IMR-90 (cell line): Measurements from ENCODE around the gene TOR1AIP2. TPM values are rescaled to one million over a fixed set of nuclear protein-coding genes. Genes with fewer than 3 reads are reported as not detected.

Source experiments
- ATAC-seq: fragments of 200-7000 bp; cut with Tn5 transposase; 2 replicates; pipeline ENCODE4 v1.9.1; 2020; ENCODE audit warnings: low read depth, mild to moderate bottlenecking, moderate library complexity
- BruUV-seq: library from RNA; stranded (reverse); fragments of 400-500 nt; replicated peaks from 2 replicates; lab custom pipeline; 2021; lab: Mats Ljungman, UMichigan
- CTCF ChIA-PET: fragments of 300-600 bp; formaldehyde crosslinking; extraction: SDS; loops from one replicate; lab custom pipeline; 2021; ENCODE audit warnings: antibody characterized with exemption; lab: Yijun Ruan, JAX
- POLR2A ChIA-PET: fragments of 300-600 bp; sonication (Branson Sonifier 250); formaldehyde crosslinking; loops from one replicate; lab custom pipeline; 2022; ENCODE audit warnings: antibody characterized with exemption; ENCODE audit not compliant: unreplicated experiment; lab: Charles Lee
- DNase-seq: peaks from one replicate; pipeline ENCODE4 v3.0.0; 2013
- H2AFZ ChIP-seq: replicated peaks from 2 replicates; pipeline ENCODE3; 2013; ENCODE audit warnings: low read length, mild to moderate bottlenecking; ENCODE audit not compliant: poor library complexity
- H2AK5ac ChIP-seq: 2 replicates; pipeline ENCODE4 v1.6.1; 2013; ENCODE audit warnings: low read depth, low read length, inconsistent platforms
- H2AK9ac ChIP-seq: replicated peaks from 2 replicates; pipeline ENCODE3; 2013; ENCODE audit warnings: mild to moderate bottlenecking, low read depth, low read length, moderate library complexity; ENCODE audit not compliant: poor library complexity
- H2BK120ac ChIP-seq: 2 replicates; pipeline ENCODE4 v1.6.1; 2013; ENCODE audit warnings: low read depth, low read length, inconsistent platforms
- H2BK15ac ChIP-seq: 3 replicates; pipeline ENCODE4 v1.6.1; 2013; ENCODE audit warnings: low read depth, low read length, inconsistent platforms
- H2BK20ac ChIP-seq: 2 replicates; pipeline ENCODE4 v1.6.1; 2013; ENCODE audit warnings: low read depth, mild to moderate bottlenecking, inconsistent platforms, low read length, moderate library complexity
- H2BK5ac ChIP-seq: 2 replicates; pipeline ENCODE4 v1.6.1; 2013; ENCODE audit warnings: mild to moderate bottlenecking, low read depth, low read length, inconsistent platforms; ENCODE audit not compliant: poor library complexity, severe bottlenecking
- H3K14ac ChIP-seq: replicated peaks from 2 replicates; pipeline ENCODE4 v1.6.1; 2013; ENCODE audit warnings: low read depth, low read length, inconsistent platforms
- H3K18ac ChIP-seq: 2 replicates; pipeline ENCODE4 v1.6.1; 2013; ENCODE audit warnings: low read depth, low read length, control low read depth
- H3K23ac ChIP-seq: 2 replicates; pipeline ENCODE4 v1.6.1; 2013; ENCODE audit warnings: low read depth, low read length, inconsistent platforms
- H3K27ac ChIP-seq: 2 replicates; pipeline ENCODE4 v1.5.1; 2013; ENCODE audit warnings: mild to moderate bottlenecking, control low read depth, low read length; ENCODE audit not compliant: insufficient read depth
- H3K27me3 ChIP-seq: 2 replicates; pipeline ENCODE4 v1.6.1; 2013; ENCODE audit warnings: low read length; ENCODE audit not compliant: control insufficient read depth, insufficient read depth
- H3K36me3 ChIP-seq: 2 replicates; pipeline ENCODE4 v1.6.1; 2013; ENCODE audit warnings: low read length, mixed read lengths; ENCODE audit not compliant: control insufficient read depth, insufficient read depth
- H3K4ac ChIP-seq: 2 replicates; pipeline ENCODE4 v1.6.1; 2013; ENCODE audit warnings: low read depth, low read length, inconsistent platforms
- H3K4me1 ChIP-seq: 2 replicates; pipeline ENCODE4 v1.6.1; 2013; ENCODE audit warnings: low read length, mixed read lengths; ENCODE audit not compliant: control insufficient read depth, insufficient read depth
- H3K4me2 ChIP-seq: 2 replicates; pipeline ENCODE4 v1.6.1; 2013; ENCODE audit warnings: low read depth, mild to moderate bottlenecking, control low read depth, low read length, moderate library complexity
- H3K4me3 ChIP-seq: 2 replicates; pipeline ENCODE4 v1.5.1; 2013; ENCODE audit warnings: low read depth, mild to moderate bottlenecking, control low read depth, low read length, moderate library complexity; ENCODE audit not compliant: insufficient read depth
- H3K56ac ChIP-seq: 2 replicates; pipeline ENCODE4 v1.6.1; 2013; ENCODE audit warnings: low read length, inconsistent platforms; ENCODE audit not compliant: insufficient read depth; ENCODE audit errors: extremely low read depth
- H3K79me1 ChIP-seq, 2 experiments: 2 replicates each; pipeline ENCODE4 v1.6.1; 2013; ENCODE audit warnings: low read length in 2 of 2, inconsistent platforms in 1 of 2, low read depth in 1 of 2
- H3K9ac ChIP-seq: 2 replicates; pipeline ENCODE4 v1.6.1; 2013; ENCODE audit warnings: low read depth, low read length, control low read depth
- H3K9me1 ChIP-seq: 2 replicates; pipeline ENCODE4 v1.6.1; 2013; ENCODE audit warnings: low read length, inconsistent platforms; ENCODE audit not compliant: insufficient read depth
- H3K9me3 ChIP-seq: 2 replicates; pipeline ENCODE4 v1.6.1; 2013; ENCODE audit warnings: low read length; ENCODE audit not compliant: control insufficient read depth, insufficient read depth
- H4K20me1 ChIP-seq: 2 replicates; pipeline ENCODE4 v1.6.1; 2013; ENCODE audit warnings: low read length, inconsistent platforms; ENCODE audit not compliant: insufficient read depth
- H4K5ac ChIP-seq: 2 replicates; pipeline ENCODE4 v1.6.1; 2013; ENCODE audit warnings: mild to moderate bottlenecking, low read depth, low read length, control low read depth
- H4K8ac ChIP-seq, 2 experiments: 2 replicates each; pipeline ENCODE4 v1.6.1; 2013; ENCODE audit warnings: low read depth in 2 of 2, low read length in 2 of 2, control low read depth in 1 of 2, inconsistent platforms in 1 of 2
- H4K91ac ChIP-seq: 2 replicates; pipeline ENCODE4 v1.6.1; 2013; ENCODE audit warnings: low read depth, low read length, inconsistent platforms; ENCODE audit not compliant: insufficient read depth
- BHLHE40 ChIP-seq: fragments of 150-350 bp; IDR thresholded peaks from 2 replicates; pipeline ENCODE4 v1.6.1; 2016; ENCODE audit warnings: mild to moderate bottlenecking, low read depth, low read length
- CEBPB ChIP-seq: IDR thresholded peaks from 2 replicates; pipeline ENCODE4 v1.6.1; 2012; ENCODE audit warnings: low read depth, low read length, improper control_type of control experiment
- CHD1 ChIP-seq: IDR thresholded peaks from 2 replicates; pipeline ENCODE4 v1.6.1; 2012; ENCODE audit warnings: low read depth, low read length, improper control_type of control experiment
- ELK1 ChIP-seq: fragments of 150-350 bp; IDR thresholded peaks from 2 replicates; pipeline ENCODE4 v1.6.1; 2016; ENCODE audit warnings: low read depth, mild to moderate bottlenecking, low read length, moderate library complexity, borderline replicate concordance
- FOS ChIP-seq: fragments of 150-350 bp; IDR thresholded peaks from 2 replicates; pipeline ENCODE4 v1.6.1; 2016; ENCODE audit warnings: low read depth, low read length
- MAFK ChIP-seq: IDR thresholded peaks from 2 replicates; pipeline ENCODE4 v1.6.1; 2012; ENCODE audit warnings: low read depth, low read length, improper control_type of control experiment
- MAZ ChIP-seq: IDR thresholded peaks from 2 replicates; pipeline ENCODE4 v1.6.1; 2012; ENCODE audit warnings: low read depth, mild to moderate bottlenecking, low read length, improper control_type of control experiment, moderate library complexity, borderline replicate concordance
- MXI1 ChIP-seq: IDR thresholded peaks from 2 replicates; pipeline ENCODE4 v1.6.1; 2012; ENCODE audit warnings: low read depth, mild to moderate bottlenecking, low read length, moderate library complexity, borderline replicate concordance
- NFE2L2 ChIP-seq: fragments of 150-350 bp; IDR thresholded peaks from 2 replicates; pipeline ENCODE4 v1.6.1; 2016; ENCODE audit warnings: low read depth, mild to moderate bottlenecking, low read length
- POLR2A ChIP-seq: IDR thresholded peaks from 2 replicates; pipeline ENCODE4 v1.6.1; 2012; ENCODE audit warnings: mild to moderate bottlenecking, low read depth, low read length
- RAD21 ChIP-seq: IDR thresholded peaks from 2 replicates; pipeline ENCODE4 v1.6.1; 2012; ENCODE audit warnings: low read length, improper control_type of control experiment
- RCOR1 ChIP-seq: IDR thresholded peaks from 2 replicates; pipeline ENCODE4 v1.6.1; 2012; ENCODE audit warnings: mild to moderate bottlenecking, low read length, improper control_type of control experiment; ENCODE audit not compliant: insufficient replicate concordance
- RFX5 ChIP-seq: IDR thresholded peaks from 2 replicates; pipeline ENCODE4 v1.8.0; 2012; ENCODE audit warnings: low read depth, mild to moderate bottlenecking, low read length, moderate library complexity
- SMC3 ChIP-seq: fragments of 150-350 bp; IDR thresholded peaks from 2 replicates; pipeline ENCODE4 v1.6.1; 2016; ENCODE audit warnings: low read depth, mild to moderate bottlenecking, antibody characterized with exemption, low read length, moderate library complexity
- WGBS, 2 experiments: methylation state at CpG; one replicate each; pipeline versions ENCODE4 v1.1.5 to v1.1.7; 2013; ENCODE audit warnings: missing lambda C conversion rate in 2 of 2; ENCODE audit not compliant: insufficient read length in 1 of 2; ENCODE audit errors: extremely low coverage in 2 of 2; 5-methylcytosine and 5-hydroxymethylcytosine counted together
- dilution Hi-C: fragments of 300-500 bp; cut with HindIII; formaldehyde crosslinking; loops from one replicate; pipeline ENCODE4 v1.14.3; 2018; ENCODE audit warnings: low sequenced_read_pairs; ENCODE audit not compliant: unreplicated experiment
- in situ Hi-C: fragments of 300-500 bp; cut with MboI; formaldehyde crosslinking; loops from 3 replicates; pipeline ENCODE4 v1.14.3; 2019; ENCODE audit warnings: low sequenced_read_pairs, inconsistent platforms, mixed read lengths
- intact Hi-C: fragments of 100-400 bp; cut with micrococcal nuclease; formaldehyde crosslinking; loops from 2 replicates; pipeline ENCODE4 v1.10.0; 2022
- polyA plus RNA-seq, 3 experiments: library from polyadenylated mRNA; depleted of rRNA; stranded (reverse); fragments of >200 nt; gene quantifications; 2 replicates each; pipeline ENCODE4 v1.2.3, GENCODE V29; 2012; ENCODE audit warnings: low replicate concordance in 1 of 3
- total RNA-seq: library from RNA; depleted of rRNA; stranded (reverse); fragments of >200 nt; gene quantifications from 2 replicates; pipeline ENCODE4 v1.2.3, GENCODE V29; 2012
- TF ChIP-seq, protein P1 (sequence below): conservative IDR thresholded peaks from 2 replicates; pipeline ENCODE4 v1.5.1; 2012; ENCODE audit warnings: mild to moderate bottlenecking, low read depth, low read length, improper control_type of control experiment
- TF ChIP-seq, protein P2 (sequence below): fragments of 150-350 bp; IDR thresholded peaks from 2 replicates; pipeline ENCODE4 v1.6.1; 2017; ENCODE audit warnings: mild to moderate bottlenecking, antibody characterized with exemption, low read length, low read depth

The TOR1AIP2 gene
- total and polyA plus RNA-seq, 2 of the 4 experiments (the other 2 are of a cell fraction) = 20.7 to 85.0 TPM

GRCh38 chr1:179853102-179853501 is 24.5 kb downstream of the TOR1AIP2 start:
- Histone ChIP-seq H3K14ac (no peak overlapping the region), H3K9ac (no peak overlapping the region), H2AK5ac (no peak overlapping the region), H4K5ac (no peak overlapping the region), H2BK5ac (no peak overlapping the region), H3K4ac (no peak overlapping the region), H3K18ac (no peak overlapping the region), H2AFZ (no peak overlapping the region), H3K4me2 (no peak overlapping the region), H3K9me1 (no peaks in the 10 kb centered on the region), H3K27ac (no peak overlapping the region), H4K8ac (no peak overlapping the region), H4K91ac (no peak overlapping the region), H3K56ac (no peak overlapping the region), H3K4me1 (no peaks in the 10 kb centered on the region), H3K23ac (no peak overlapping the region), H2BK15ac (no peak overlapping the region), H3K4me3 (no peak overlapping the region), H2AK9ac (no peak overlapping the region), H3K27me3 (no peaks in the 10 kb centered on the region), H2BK120ac (no peak overlapping the region), H4K20me1 (no peaks in the 10 kb centered on the region), H3K36me3 (peaks cover 33% of the 10 kb centered on the region), H2BK20ac (no peak overlapping the region), H3K9me3 (no peaks in the 10 kb centered on the region), H3K79me1 (peaks cover 2 to 6% of the 10 kb centered on the region in 2 experiments; a peak in 1 of 4 replicates)
- no CpG with 5 or more reads among the region's 1 CpG for WGBS, 2 experiments
- in situ Hi-C loops = loop anchor here (25.0 kb wide), 1 partner anchor 559 kb away; no protein-coding TSS in a partner anchor
- TF ChIP-seq ELK1 (no peak), CEBPB (no peak), MAZ (no peak), FOS (no peak), RFX5 (no peak), MXI1 (no peak), CHD1 (no peak), BHLHE40 (no peak), POLR2A (no peak), NFE2L2 (no peak), RCOR1 (no peak), SMC3 (no peak), MAFK (no peak), RAD21 (no peak)
- TF ChIP-seq, protein P1, sequence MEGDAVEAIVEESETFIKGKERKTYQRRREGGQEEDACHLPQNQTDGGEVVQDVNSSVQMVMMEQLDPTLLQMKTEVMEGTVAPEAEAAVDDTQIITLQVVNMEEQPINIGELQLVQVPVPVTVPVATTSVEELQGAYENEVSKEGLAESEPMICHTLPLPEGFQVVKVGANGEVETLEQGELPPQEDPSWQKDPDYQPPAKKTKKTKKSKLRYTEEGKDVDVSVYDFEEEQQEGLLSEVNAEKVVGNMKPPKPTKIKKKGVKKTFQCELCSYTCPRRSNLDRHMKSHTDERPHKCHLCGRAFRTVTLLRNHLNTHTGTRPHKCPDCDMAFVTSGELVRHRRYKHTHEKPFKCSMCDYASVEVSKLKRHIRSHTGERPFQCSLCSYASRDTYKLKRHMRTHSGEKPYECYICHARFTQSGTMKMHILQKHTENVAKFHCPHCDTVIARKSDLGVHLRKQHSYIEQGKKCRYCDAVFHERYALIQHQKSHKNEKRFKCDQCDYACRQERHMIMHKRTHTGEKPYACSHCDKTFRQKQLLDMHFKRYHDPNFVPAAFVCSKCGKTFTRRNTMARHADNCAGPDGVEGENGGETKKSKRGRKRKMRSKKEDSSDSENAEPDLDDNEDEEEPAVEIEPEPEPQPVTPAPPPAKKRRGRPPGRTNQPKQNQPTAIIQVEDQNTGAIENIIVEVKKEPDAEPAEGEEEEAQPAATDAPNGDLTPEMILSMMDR = no peak
- TF ChIP-seq, protein P2, sequence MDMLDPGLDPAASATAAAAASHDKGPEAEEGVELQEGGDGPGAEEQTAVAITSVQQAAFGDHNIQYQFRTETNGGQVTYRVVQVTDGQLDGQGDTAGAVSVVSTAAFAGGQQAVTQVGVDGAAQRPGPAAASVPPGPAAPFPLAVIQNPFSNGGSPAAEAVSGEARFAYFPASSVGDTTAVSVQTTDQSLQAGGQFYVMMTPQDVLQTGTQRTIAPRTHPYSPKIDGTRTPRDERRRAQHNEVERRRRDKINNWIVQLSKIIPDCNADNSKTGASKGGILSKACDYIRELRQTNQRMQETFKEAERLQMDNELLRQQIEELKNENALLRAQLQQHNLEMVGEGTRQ = no peak
- no peak for ATAC-seq
- ChIA-PET POLR2A (no interaction called here), CTCF (interaction anchor here (1.6 to 1.9 kb wide), 2 partner anchors 15 to 43 kb away, joined by 4 to 5 read pairs; no protein-coding TSS in a partner anchor)
- BruUV-seq = no TSS peak
- intact Hi-C loops = no loop called here
- dilution Hi-C loops = no loop called here
- DNase-seq = no peak
